ENCODE results near the gene PLEKHG1.

PLEKHG1 gene

DNA sequence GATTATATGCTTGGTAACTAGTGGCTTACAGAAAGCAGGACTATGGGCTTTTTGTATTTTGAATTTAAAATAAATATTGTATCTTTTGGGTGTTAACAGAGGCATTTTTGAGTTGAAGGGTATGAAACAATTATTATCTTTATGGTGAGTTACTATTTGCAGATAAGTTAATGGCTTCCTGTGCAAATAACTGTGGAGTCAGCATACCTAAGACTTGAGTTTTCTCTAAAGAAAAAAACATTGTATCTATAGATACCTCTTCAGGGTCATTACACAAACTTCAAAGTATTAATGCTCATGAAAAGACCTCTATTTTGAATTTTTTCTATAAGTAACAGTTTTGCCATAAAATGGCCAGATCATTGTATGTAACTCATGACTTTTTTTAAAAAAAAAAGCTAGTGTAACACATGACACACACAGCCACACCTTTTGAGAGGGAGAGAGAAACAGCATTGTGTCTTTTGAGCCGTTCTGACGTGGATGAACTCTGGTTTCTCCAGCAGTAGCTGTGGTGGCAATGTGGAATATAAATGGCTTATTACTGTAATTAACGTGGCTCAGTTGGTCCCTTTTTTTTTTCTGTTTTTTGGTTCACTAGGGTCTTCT lies 36.3 kb downstream of the PLEKHG1 start:
- DNase-seq (ENCODE audit: low read depth), result no peak
- H3K4me3 ChIP-seq (ENCODE audit: low read length), result no peak overlapping the region
- TF ChIP-seq, protein P1, sequence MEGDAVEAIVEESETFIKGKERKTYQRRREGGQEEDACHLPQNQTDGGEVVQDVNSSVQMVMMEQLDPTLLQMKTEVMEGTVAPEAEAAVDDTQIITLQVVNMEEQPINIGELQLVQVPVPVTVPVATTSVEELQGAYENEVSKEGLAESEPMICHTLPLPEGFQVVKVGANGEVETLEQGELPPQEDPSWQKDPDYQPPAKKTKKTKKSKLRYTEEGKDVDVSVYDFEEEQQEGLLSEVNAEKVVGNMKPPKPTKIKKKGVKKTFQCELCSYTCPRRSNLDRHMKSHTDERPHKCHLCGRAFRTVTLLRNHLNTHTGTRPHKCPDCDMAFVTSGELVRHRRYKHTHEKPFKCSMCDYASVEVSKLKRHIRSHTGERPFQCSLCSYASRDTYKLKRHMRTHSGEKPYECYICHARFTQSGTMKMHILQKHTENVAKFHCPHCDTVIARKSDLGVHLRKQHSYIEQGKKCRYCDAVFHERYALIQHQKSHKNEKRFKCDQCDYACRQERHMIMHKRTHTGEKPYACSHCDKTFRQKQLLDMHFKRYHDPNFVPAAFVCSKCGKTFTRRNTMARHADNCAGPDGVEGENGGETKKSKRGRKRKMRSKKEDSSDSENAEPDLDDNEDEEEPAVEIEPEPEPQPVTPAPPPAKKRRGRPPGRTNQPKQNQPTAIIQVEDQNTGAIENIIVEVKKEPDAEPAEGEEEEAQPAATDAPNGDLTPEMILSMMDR (conservative IDR thresholded peaks at IDR 0.05; ENCODE audit: low read depth, low read length), result no peak

- H3K4me3 ChIP-seq (ENCODE audit: low read length), result no peak overlapping the region
- DNase-seq (ENCODE audit: low read depth), result no peak
- TF ChIP-seq, protein P1 (conservative IDR thresholded peaks at IDR 0.05; ENCODE audit: low read depth, low read length), result no peak
Observed at GRCh38 chr6:150636808-150637207, 37.1 kb downstream of the PLEKHG1 start.

DNA sequence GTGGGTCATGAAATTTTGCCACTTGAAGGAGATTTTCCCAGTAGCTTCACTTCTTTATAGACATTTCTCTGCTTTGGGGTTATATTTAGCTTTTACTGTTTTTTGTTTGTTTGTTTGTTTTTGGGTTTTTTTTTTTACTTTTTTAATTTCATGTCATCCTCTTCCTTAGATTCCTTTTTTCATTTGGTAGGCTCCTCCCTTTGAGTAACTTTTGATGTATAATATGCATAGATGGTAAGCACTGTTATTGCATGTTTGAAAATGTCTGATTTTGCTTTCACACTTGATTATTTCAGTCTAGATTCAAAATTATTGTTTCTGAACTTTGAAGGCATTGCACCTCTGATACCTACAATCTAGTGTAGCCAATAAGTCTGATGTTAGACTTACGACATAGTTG lies 37.6 kb downstream of the PLEKHG1 start:
- no peak overlapping the region for H3K4me3 ChIP-seq (ENCODE audit: low read length)
- no peak for DNase-seq (ENCODE audit: low read depth)
- TF ChIP-seq, protein P1 (conservative IDR thresholded peaks at IDR 0.05; ENCODE audit: low read depth, low read length), result no peak

- TF ChIP-seq, protein P1 (conservative IDR thresholded peaks at IDR 0.05; ENCODE audit: low read depth, low read length), result no peak
- DNase-seq (ENCODE audit: low read depth), result no peak
- H3K4me3 ChIP-seq (ENCODE audit: low read length), result no peak overlapping the region
Observed at GRCh38 chr6:150638267-150638666, 38.6 kb downstream of the PLEKHG1 start.

DNA sequence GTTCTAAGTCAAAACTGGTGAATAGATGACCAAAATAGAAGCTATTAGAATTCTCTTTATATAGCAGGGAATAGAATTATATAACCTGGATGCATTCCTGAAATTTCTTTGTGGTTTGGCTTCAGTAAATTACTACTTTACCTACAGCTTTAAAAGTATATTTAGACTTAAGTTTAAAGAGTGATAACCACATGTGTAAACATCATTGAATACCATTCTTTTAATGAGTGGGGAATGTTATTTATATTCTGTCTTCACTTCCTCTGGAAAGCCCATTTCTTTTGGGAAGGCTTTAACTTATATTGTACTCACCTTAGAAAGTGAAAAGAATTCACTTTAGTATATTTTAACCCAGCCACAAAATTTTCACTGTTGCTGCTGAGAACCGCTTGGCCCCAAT lies 39.1 kb downstream of the PLEKHG1 start:
- DNase-seq (ENCODE audit: low read depth), result no peak
- no peak overlapping the region for H3K4me3 ChIP-seq (ENCODE audit: low read length)
- TF ChIP-seq, protein P1 (conservative IDR thresholded peaks at IDR 0.05; ENCODE audit: low read depth, low read length), result no peak

DNA sequence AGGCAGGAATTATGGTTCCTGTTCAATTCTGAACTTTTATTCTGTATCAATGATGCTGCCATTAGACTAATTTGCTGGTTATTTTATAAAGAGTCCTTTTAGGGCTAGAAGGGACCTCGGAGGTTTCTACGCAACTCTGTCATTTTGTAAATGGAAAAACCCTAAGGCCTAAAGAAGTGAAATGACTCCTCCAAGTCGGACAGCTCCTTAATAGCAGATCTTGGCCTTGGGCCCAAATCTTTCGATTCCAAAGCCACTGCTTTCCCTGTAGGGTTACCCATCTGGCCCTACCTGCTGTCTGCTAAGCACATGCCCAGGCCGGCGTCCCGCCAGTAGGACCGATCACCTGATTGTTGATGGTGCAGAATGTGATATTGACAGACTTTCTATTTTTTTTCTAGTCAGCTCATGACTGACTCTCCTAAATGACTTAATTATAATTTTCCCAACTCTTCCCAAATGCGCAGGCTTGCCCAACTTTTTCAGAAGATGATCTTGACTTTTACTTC lies 40.2 kb downstream of the PLEKHG1 start:
- no peak overlapping the region for H3K4me3 ChIP-seq (ENCODE audit: low read length)
- TF ChIP-seq, protein P1 (conservative IDR thresholded peaks at IDR 0.05; ENCODE audit: low read depth, low read length), result no peak

DNA sequence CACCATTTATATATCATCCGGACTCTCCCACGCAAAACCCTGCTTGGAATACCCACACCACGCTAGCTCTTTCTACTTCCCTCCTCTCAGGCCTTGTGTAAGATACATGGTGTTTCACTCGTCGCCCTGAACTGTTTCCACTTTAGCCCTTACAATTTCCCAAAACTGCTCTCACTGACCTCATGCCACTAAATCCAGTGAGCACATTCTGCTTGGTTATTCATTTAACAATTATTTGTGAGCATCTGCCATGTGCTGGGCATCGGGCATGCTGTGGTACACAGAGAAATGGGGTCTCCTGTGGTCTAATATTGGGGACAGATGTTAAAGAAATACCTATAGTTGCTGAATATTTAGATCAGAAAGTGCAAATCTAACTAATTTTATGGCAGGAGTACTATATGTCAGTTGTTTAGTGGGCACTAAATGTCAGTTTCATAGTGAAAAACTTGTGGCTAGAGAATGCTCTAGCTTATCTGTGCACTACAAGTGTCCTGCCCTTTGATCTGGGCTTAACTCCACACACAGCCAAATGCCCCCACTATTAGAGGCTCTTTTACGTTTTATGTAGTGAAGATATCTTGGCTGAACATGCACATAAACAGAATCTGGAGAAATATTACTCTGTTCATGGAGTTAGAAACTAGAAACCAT lies 41.0 kb downstream of the PLEKHG1 start:
- no peak for DNase-seq (ENCODE audit: low read depth)
- H3K4me3 ChIP-seq (ENCODE audit: low read length), result no peak overlapping the region
- TF ChIP-seq, protein P1 (conservative IDR thresholded peaks at IDR 0.05; ENCODE audit: low read depth, low read length), result no peak

More for the DNA sequence above, 40.2 kb downstream of the PLEKHG1 start:
- no peak for DNase-seq (ENCODE audit: low read depth)

Data from retinal pigment epithelial cell (primary cell).